ENCODE data around the gene PCK2.

The PCK2 gene

GRCh38 chr14:24115422-24116127 is 21.5 kb downstream of the PCK2 start:
- TF ChIP-seq CTCF (IDR thresholded peaks at IDR 0.05; ENCODE audit: low read depth, low read length) = no peak
- in situ Hi-C loops (cut with HindIII; ENCODE audit: low sequenced_read_pairs) = no loop called here
- DNase-seq (ENCODE audit: low read depth, low spot score) = no peak
- peak overlapping the region; percentile 76 for H3K4me3 ChIP-seq (ENCODE audit: low read depth, low read length)

GRCh38 chr14:24116128-24116814 is 22.2 kb downstream of the PCK2 start:
- DNase-seq (ENCODE audit: low read depth, low spot score) = no peak
- in situ Hi-C loops (cut with HindIII; ENCODE audit: low sequenced_read_pairs) = no loop called here
- H3K4me3 ChIP-seq (ENCODE audit: low read depth, low read length) = no peak overlapping the region
- no peak for TF ChIP-seq CTCF (IDR thresholded peaks at IDR 0.05; ENCODE audit: low read depth, low read length)

- no peak for DNase-seq (ENCODE audit: low read depth, low spot score)
- H3K4me3 ChIP-seq (ENCODE audit: low read depth, low read length) = no peak overlapping the region
- in situ Hi-C loops (cut with HindIII; ENCODE audit: low sequenced_read_pairs) = no loop called here
- TF ChIP-seq CTCF (IDR thresholded peaks at IDR 0.05; ENCODE audit: low read depth, low read length) = no peak
These were observed 23.1 kb downstream of the PCK2 start for GRCh38 chr14:24117179-24117578.

- DNase-seq (ENCODE audit: low read depth, low spot score) = no peak
- no peak for TF ChIP-seq CTCF (IDR thresholded peaks at IDR 0.05; ENCODE audit: low read depth, low read length)
- in situ Hi-C loops (cut with HindIII; ENCODE audit: low sequenced_read_pairs) = no loop called here
- no peak overlapping the region for H3K4me3 ChIP-seq (ENCODE audit: low read depth, low read length)
These were observed 25.6 kb downstream of the PCK2 start for GRCh38 chr14:24119691-24120090.

- DNase-seq (ENCODE audit: low read depth, low spot score) = no peak
- in situ Hi-C loops (cut with HindIII; ENCODE audit: low sequenced_read_pairs) = no loop called here
- no peak overlapping the region for H3K4me3 ChIP-seq (ENCODE audit: low read depth, low read length)
- no peak for TF ChIP-seq CTCF (IDR thresholded peaks at IDR 0.05; ENCODE audit: low read depth, low read length)
These were observed 27.1 kb downstream of the PCK2 start for GRCh38 chr14:24121210-24121609.

- no peak for DNase-seq (ENCODE audit: low read depth, low spot score)
- H3K4me3 ChIP-seq (ENCODE audit: low read depth, low read length) = no peak overlapping the region
- no peak for TF ChIP-seq CTCF (IDR thresholded peaks at IDR 0.05; ENCODE audit: low read depth, low read length)
- in situ Hi-C loops (cut with HindIII; ENCODE audit: low sequenced_read_pairs) = no loop called here
These were observed 28.3 kb downstream of the PCK2 start for GRCh38 chr14:24122416-24122815.

Data from astrocyte of the spinal cord (primary cell).